ENCODE data around the gene NAA35.

Gene NAA35

GRCh38 chr9:85943757-85944430 lies 2.9 kb downstream of the NAA35 start:
- no peak overlapping the region for H3K4me3 ChIP-seq (ENCODE audit: low read depth, low read length)

DNA sequence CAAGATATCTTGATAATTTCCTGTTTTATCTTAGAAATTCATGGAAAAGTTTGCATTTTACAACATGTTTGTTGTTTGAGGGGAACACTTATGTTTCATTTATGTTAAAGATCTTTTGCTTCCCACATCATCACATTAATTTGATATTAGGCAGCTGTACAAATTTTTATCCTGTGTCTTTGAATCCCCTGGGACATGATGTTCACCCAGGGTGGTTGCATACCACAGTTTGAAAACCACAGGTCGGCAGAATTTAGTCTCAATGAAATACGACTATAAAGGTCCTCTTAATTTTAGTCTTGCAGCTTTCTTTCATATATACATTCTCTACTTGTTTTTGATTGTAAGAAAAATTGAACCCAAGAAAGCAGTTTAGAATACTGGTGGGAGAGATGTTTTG lies 3.7 kb downstream of the NAA35 start:
- DNase-seq (ENCODE audit: low read depth): no peak
- TF ChIP-seq, protein P1, sequence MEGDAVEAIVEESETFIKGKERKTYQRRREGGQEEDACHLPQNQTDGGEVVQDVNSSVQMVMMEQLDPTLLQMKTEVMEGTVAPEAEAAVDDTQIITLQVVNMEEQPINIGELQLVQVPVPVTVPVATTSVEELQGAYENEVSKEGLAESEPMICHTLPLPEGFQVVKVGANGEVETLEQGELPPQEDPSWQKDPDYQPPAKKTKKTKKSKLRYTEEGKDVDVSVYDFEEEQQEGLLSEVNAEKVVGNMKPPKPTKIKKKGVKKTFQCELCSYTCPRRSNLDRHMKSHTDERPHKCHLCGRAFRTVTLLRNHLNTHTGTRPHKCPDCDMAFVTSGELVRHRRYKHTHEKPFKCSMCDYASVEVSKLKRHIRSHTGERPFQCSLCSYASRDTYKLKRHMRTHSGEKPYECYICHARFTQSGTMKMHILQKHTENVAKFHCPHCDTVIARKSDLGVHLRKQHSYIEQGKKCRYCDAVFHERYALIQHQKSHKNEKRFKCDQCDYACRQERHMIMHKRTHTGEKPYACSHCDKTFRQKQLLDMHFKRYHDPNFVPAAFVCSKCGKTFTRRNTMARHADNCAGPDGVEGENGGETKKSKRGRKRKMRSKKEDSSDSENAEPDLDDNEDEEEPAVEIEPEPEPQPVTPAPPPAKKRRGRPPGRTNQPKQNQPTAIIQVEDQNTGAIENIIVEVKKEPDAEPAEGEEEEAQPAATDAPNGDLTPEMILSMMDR (IDR thresholded peaks at IDR 0.05; ENCODE audit: insufficient read depth, low read depth, low read length, missing control alignments): no peak
- H3K4me3 ChIP-seq (ENCODE audit: low read depth, low read length): no peak overlapping the region

More at GRCh38 chr9:85943757-85944430, 2.9 kb downstream of the NAA35 start:
- TF ChIP-seq, protein P1 (IDR thresholded peaks at IDR 0.05; ENCODE audit: insufficient read depth, low read depth, low read length, missing control alignments): no peak
- DNase-seq (ENCODE audit: low read depth): no peak

- TF ChIP-seq, protein P1 (IDR thresholded peaks at IDR 0.05; ENCODE audit: insufficient read depth, low read depth, low read length, missing control alignments): no peak
- no peak for DNase-seq (ENCODE audit: low read depth)
- no peak overlapping the region for H3K4me3 ChIP-seq (ENCODE audit: low read depth, low read length)
Measured at GRCh38 chr9:85949586-85950335, 8.8 kb downstream of the NAA35 start.

- TF ChIP-seq, protein P1 (IDR thresholded peaks at IDR 0.05; ENCODE audit: insufficient read depth, low read depth, low read length, missing control alignments): no peak
- no peak for DNase-seq (ENCODE audit: low read depth)
Measured at GRCh38 chr9:85959955-85960354, 19.0 kb downstream of the NAA35 start.

DNA sequence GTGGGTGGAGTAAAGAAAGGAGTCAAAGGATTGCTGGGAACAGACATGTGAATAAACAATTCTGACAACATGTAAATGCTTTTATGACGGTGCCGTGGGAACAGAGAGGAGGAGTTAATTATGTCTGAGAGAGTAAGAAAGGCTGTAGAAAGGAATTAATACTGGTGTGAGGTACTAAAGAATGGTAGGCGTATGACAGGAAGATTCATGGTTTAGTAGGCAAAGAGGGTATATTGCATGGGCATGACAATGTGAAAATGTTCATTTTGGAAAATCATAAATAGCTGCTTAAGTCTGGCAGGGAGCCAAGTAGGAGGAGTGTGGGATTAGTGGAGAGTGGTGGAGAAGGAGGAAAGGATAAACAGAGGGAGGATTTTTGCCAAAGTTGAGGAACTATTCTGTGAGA lies 19.7 kb downstream of the NAA35 start:
- no peak for DNase-seq (ENCODE audit: low read depth)
- H3K4me3 ChIP-seq (ENCODE audit: low read depth, low read length): no peak overlapping the region
- TF ChIP-seq, protein P1 (IDR thresholded peaks at IDR 0.05; ENCODE audit: insufficient read depth, low read depth, low read length, missing control alignments): no peak

More at GRCh38 chr9:85959955-85960354, 19.0 kb downstream of the NAA35 start:
- no peak overlapping the region for H3K4me3 ChIP-seq (ENCODE audit: low read depth, low read length)

DNA sequence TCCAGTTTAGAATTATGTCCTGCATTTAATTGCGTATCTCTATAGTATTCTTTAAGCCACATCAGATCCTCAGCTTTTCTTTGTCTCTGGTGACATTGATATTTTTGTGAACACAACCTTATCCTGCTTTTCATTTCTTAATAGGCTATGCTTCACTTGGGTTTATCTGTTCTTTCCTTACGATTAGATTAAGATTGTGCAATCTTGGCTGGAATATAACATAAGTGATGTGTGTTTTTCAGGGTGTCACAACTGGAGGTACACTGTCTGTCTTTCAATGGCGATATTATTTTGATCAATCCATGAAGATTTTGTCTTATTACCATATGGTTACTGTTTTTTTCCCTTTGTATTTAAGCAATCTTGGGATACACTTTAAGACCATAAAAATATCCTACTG lies 23.6 kb downstream of the NAA35 start:
- TF ChIP-seq, protein P1 (IDR thresholded peaks at IDR 0.05; ENCODE audit: insufficient read depth, low read depth, low read length, missing control alignments): no peak
- no peak overlapping the region for H3K4me3 ChIP-seq (ENCODE audit: low read depth, low read length)
- DNase-seq (ENCODE audit: low read depth): no peak

All from GM12865 (cell line).